Measurements from ENCODE around the gene RXFP1.

GRCh38 chr4:158523990-158524535 is 2.4 kb downstream of the RXFP1 start:
- no peak for TF ChIP-seq POLR2AphosphoS5 (IDR thresholded peaks at IDR 0.05)
- TF ChIP-seq CTCF (IDR thresholded peaks at IDR 0.05) = no peak

Data from suprapubic skin (tissue), 3 donors.